HL-60 (cell line): ENCODE results near the gene ZNF236.

ENCODE experiments used
- DNase-seq, 2 experiments: peaks; one replicate each; pipeline ENCODE4 v3.0.0-alpha.2; 2010 to 2020; ENCODE audit warnings: low read depth in 1 of 2, low spot score in 1 of 2
- H3K27ac ChIP-seq: fragments of 250-450 bp; sonication (Bioruptor Pico); replicated peaks from 2 replicates; pipeline ENCODE4 v1.5.1; 2020; ENCODE audit warnings: mild to moderate bottlenecking, moderate library complexity
- H3K27me3 ChIP-seq: fragments of 250-450 bp; sonication (Bioruptor Pico); 2 replicates; pipeline ENCODE4 v1.5.1; 2021; ENCODE audit warnings: mild to moderate bottlenecking, moderate library complexity; ENCODE audit not compliant: insufficient read depth, poor library complexity, severe bottlenecking
- H3K4me3 ChIP-seq: replicated peaks from 2 replicates; pipeline ENCODE4 v1.5.1; 2011; ENCODE audit warnings: mild to moderate bottlenecking, control low read depth, low read length; ENCODE audit not compliant: insufficient read depth
- GABPA ChIP-seq: IDR thresholded peaks from 2 replicates; pipeline ENCODE4 v1.6.1; 2012; ENCODE audit warnings: low read depth
- POLR2AphosphoS5 ChIP-seq: IDR thresholded peaks from 2 replicates; pipeline ENCODE4 v1.6.1; 2012; ENCODE audit warnings: low read depth
- SPI1 ChIP-seq: IDR thresholded peaks from 2 replicates; pipeline ENCODE4 v1.6.1; 2012; ENCODE audit warnings: low read depth, mild to moderate bottlenecking, borderline replicate concordance
- TF ChIP-seq, protein P1 (sequence below): IDR thresholded peaks from 2 replicates; pipeline ENCODE4 v1.6.1; 2012; ENCODE audit warnings: low read depth; ENCODE audit not compliant: insufficient replicate concordance
- TF ChIP-seq, protein P2 (sequence below): IDR thresholded peaks from one replicate; pipeline ENCODE4 v1.5.1; 2011; ENCODE audit warnings: low read length, control low read depth, inconsistent platforms; ENCODE audit not compliant: insufficient read depth

Gene ZNF236

GRCh38 chr18:76834379-76834778 is 12.0 kb downstream of the ZNF236 start:
- H3K4me3 ChIP-seq: no peak overlapping the region
- no peak for TF ChIP-seq POLR2AphosphoS5
- no peak for TF ChIP-seq GABPA
- TF ChIP-seq SPI1: no peak
- H3K27me3 ChIP-seq: no peaks in the 10 kb centered on the region

GRCh38 chr18:76835380-76835779 is 13.0 kb downstream of the ZNF236 start:
- DNase-seq: no peak
- no peak for TF ChIP-seq GABPA
- TF ChIP-seq POLR2AphosphoS5: no peak
- TF ChIP-seq, protein P1, sequence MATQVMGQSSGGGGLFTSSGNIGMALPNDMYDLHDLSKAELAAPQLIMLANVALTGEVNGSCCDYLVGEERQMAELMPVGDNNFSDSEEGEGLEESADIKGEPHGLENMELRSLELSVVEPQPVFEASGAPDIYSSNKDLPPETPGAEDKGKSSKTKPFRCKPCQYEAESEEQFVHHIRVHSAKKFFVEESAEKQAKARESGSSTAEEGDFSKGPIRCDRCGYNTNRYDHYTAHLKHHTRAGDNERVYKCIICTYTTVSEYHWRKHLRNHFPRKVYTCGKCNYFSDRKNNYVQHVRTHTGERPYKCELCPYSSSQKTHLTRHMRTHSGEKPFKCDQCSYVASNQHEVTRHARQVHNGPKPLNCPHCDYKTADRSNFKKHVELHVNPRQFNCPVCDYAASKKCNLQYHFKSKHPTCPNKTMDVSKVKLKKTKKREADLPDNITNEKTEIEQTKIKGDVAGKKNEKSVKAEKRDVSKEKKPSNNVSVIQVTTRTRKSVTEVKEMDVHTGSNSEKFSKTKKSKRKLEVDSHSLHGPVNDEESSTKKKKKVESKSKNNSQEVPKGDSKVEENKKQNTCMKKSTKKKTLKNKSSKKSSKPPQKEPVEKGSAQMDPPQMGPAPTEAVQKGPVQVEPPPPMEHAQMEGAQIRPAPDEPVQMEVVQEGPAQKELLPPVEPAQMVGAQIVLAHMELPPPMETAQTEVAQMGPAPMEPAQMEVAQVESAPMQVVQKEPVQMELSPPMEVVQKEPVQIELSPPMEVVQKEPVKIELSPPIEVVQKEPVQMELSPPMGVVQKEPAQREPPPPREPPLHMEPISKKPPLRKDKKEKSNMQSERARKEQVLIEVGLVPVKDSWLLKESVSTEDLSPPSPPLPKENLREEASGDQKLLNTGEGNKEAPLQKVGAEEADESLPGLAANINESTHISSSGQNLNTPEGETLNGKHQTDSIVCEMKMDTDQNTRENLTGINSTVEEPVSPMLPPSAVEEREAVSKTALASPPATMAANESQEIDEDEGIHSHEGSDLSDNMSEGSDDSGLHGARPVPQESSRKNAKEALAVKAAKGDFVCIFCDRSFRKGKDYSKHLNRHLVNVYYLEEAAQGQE: no peak
- TF ChIP-seq, protein P2, sequence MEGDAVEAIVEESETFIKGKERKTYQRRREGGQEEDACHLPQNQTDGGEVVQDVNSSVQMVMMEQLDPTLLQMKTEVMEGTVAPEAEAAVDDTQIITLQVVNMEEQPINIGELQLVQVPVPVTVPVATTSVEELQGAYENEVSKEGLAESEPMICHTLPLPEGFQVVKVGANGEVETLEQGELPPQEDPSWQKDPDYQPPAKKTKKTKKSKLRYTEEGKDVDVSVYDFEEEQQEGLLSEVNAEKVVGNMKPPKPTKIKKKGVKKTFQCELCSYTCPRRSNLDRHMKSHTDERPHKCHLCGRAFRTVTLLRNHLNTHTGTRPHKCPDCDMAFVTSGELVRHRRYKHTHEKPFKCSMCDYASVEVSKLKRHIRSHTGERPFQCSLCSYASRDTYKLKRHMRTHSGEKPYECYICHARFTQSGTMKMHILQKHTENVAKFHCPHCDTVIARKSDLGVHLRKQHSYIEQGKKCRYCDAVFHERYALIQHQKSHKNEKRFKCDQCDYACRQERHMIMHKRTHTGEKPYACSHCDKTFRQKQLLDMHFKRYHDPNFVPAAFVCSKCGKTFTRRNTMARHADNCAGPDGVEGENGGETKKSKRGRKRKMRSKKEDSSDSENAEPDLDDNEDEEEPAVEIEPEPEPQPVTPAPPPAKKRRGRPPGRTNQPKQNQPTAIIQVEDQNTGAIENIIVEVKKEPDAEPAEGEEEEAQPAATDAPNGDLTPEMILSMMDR: no peak
- TF ChIP-seq SPI1: no peak
- Histone ChIP-seq H3K4me3 (no peak overlapping the region), H3K27ac (no peak overlapping the region), H3K27me3 (no peaks in the 10 kb centered on the region)

More at GRCh38 chr18:76834379-76834778, 12.0 kb downstream of the ZNF236 start:
- H3K27ac ChIP-seq: no peak overlapping the region
- DNase-seq: no peak

DNA sequence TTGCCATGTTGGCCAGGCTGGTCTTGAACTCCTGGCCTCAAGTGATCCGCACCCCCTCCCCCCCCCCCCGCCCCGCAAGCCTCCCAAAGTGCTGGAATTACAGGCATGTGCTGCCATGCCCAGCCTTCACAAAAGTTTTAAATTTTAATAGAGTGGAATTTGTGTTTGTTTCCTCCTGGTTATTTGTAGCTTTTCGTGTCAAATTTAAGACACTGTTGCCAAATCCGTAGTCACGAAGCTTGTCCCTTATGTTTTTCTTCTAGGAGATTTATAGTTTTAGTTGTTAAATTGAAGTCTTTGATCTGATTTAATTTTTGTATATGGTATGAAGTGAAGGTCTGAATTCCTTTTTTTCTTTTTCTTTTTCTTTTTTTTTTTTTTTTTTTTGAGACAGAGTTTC is 14.7 kb downstream of the ZNF236 start:
- H3K27ac ChIP-seq: no peak overlapping the region
- no peak overlapping the region for H3K4me3 ChIP-seq
- H3K27me3 ChIP-seq: no peaks in the 10 kb centered on the region
- no peak for DNase-seq
- TF ChIP-seq POLR2AphosphoS5: no peak
- TF ChIP-seq, protein P2: no peak
- no peak for TF ChIP-seq SPI1
- no peak for TF ChIP-seq GABPA
- TF ChIP-seq, protein P1: no peak

DNA sequence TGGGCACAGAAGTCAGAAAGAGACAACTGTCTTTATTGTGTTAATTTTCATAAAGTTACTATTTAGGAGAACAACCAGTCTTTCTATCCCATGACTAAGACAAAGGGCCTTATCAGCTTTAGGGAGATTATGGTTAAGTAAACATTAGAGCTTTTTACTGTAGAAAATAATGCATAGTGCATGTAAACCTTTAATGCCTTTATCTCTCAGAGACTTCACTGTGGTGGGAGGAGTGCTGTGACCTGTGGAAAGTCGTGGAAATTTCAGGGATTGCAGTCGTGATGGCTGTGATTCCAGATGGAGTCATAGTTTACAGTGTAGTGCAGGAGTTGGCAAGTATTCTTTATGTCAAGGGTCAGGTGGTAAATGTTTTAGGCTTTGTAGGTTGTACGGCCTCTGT is 15.8 kb downstream of the ZNF236 start:
- no peaks in the 10 kb centered on the region for H3K27me3 ChIP-seq
- H3K4me3 ChIP-seq: no peak overlapping the region
- no peak for DNase-seq
- no peak overlapping the region for H3K27ac ChIP-seq
- no peak for TF ChIP-seq GABPA
- TF ChIP-seq SPI1: no peak
- TF ChIP-seq, protein P2: no peak
- no peak for TF ChIP-seq POLR2AphosphoS5
- TF ChIP-seq, protein P1: no peak
